PC-9 (cell line): Measurements from ENCODE around the gene MEF2A. TPM values are rescaled to one million over a fixed set of nuclear protein-coding genes. Genes with fewer than 3 reads are reported as not detected.
"Not testable (repeated sequence)": the region's sequence is repeated elsewhere in the genome, so short reads cannot be mapped to it uniquely, and the experiment has no call there.

Source experiments
- BruUV-seq: library from RNA; stranded (reverse); fragments of 400-500 nt; replicated peaks from 2 replicates; lab custom pipeline; 2021; lab: Mats Ljungman, UMichigan
- CTCF ChIA-PET: fragments of 300-600 bp; sonication (Branson Sonifier 250); formaldehyde crosslinking; loops from one replicate; lab custom pipeline; 2022; ENCODE audit warnings: antibody characterized with exemption; lab: Charles Lee
- POLR2A ChIA-PET: fragments of 300-600 bp; sonication (Branson Sonifier 250); formaldehyde crosslinking; loops from one replicate; lab custom pipeline; 2022; ENCODE audit warnings: antibody characterized with exemption; ENCODE audit not compliant: unreplicated experiment; lab: Charles Lee
- DNase-seq, 2 experiments: peaks; one replicate each; pipeline versions ENCODE4 v3.0.0 to v3.0.0-alpha.2; 2015 to 2022; ENCODE audit warnings: mixed read lengths in 1 of 2
- H2AFZ ChIP-seq: fragments of 200-600 bp; sonication (generic); 2 replicates; pipeline ENCODE4 v1.8.1; 2017; ENCODE audit warnings: antibody characterized with exemption
- H3F3A ChIP-seq: fragments of 200-600 bp; sonication (generic); 2 replicates; pipeline ENCODE4 v1.8.1; 2017; ENCODE audit warnings: antibody characterized with exemption, mild to moderate bottlenecking, low read depth; ENCODE audit not compliant: insufficient read depth
- H3K27ac ChIP-seq: fragments of 200-600 bp; sonication (generic); 2 replicates; pipeline ENCODE4 v1.6.1; 2016; ENCODE audit warnings: mixed run types
- H3K27me3 ChIP-seq: fragments of 200-600 bp; sonication (generic); 2 replicates; pipeline ENCODE4 v1.6.1; 2016; ENCODE audit warnings: low read depth, mixed run types; ENCODE audit not compliant: insufficient read depth
- H3K36me3 ChIP-seq: fragments of 200-600 bp; sonication (generic); 2 replicates; pipeline ENCODE4 v1.6.1; 2016; ENCODE audit warnings: low read depth, mixed run types
- H3K4me1 ChIP-seq: fragments of 200-600 bp; sonication (generic); replicated peaks from 2 replicates; pipeline ENCODE4 v1.6.1; 2016; ENCODE audit warnings: mixed run types; ENCODE audit not compliant: insufficient read depth
- H3K4me2 ChIP-seq: fragments of 200-600 bp; sonication (generic); 2 replicates; pipeline ENCODE4 v1.6.1; 2017; ENCODE audit warnings: mixed run types
- H3K4me3 ChIP-seq: fragments of 200-600 bp; sonication (generic); 2 replicates; pipeline ENCODE4 v1.6.1; 2016; ENCODE audit warnings: mixed run types
- H3K79me2 ChIP-seq: fragments of 200-600 bp; sonication (generic); 2 replicates; pipeline ENCODE4 v1.6.1; 2017; ENCODE audit warnings: low read depth, mixed run types
- H3K9me2 ChIP-seq: fragments of 200-600 bp; sonication (generic); 2 replicates; pipeline ENCODE4 v1.8.1; 2017; ENCODE audit warnings: mild to moderate bottlenecking; ENCODE audit not compliant: insufficient read depth
- H3K9me3 ChIP-seq: fragments of 200-600 bp; sonication (generic); 2 replicates; pipeline ENCODE4 v1.8.1; 2016; ENCODE audit warnings: low read depth; ENCODE audit not compliant: insufficient read depth
- H4K20me1 ChIP-seq: fragments of 200-600 bp; sonication (generic); 2 replicates; pipeline ENCODE4 v1.8.1; 2017; ENCODE audit not compliant: insufficient read depth
- CTCF ChIP-seq: fragments of 200-600 bp; sonication (generic); conservative IDR thresholded peaks from 2 replicates; pipeline ENCODE4 v1.6.1; 2017; ENCODE audit warnings: mixed run types, antibody characterized with exemption, mild to moderate bottlenecking, moderate library complexity
- EZH2 ChIP-seq: fragments of 200-600 bp; sonication (generic); IDR thresholded peaks from 2 replicates; pipeline ENCODE4 v1.8.0; 2017; ENCODE audit warnings: antibody characterized with exemption, low read depth
- intact Hi-C: fragments of 100-400 bp; cut with micrococcal nuclease; formaldehyde crosslinking; loops from one replicate; pipeline ENCODE4 v1.10.0; 2022; ENCODE audit not compliant: unreplicated experiment
- total RNA-seq: library from RNA; stranded (reverse); gene quantifications from 2 replicates; pipeline ENCODE4 v1.2.3, GENCODE V29; 2021

Gene MEF2A
- total RNA-seq, 1 experiment from 2014 or later = 31.8 TPM

- H3K4me1 ChIP-seq = peaks cover 7% of the 10 kb centered on the region; the same call in 1 of the 2 replicates
- H3K36me3 ChIP-seq = no peaks in the 10 kb centered on the region
- H3K27me3 ChIP-seq = no peaks in the 10 kb centered on the region
- no peaks in the 10 kb centered on the region for H4K20me1 ChIP-seq
- H3K4me3 ChIP-seq = peak overlapping the region; percentile 78
- H2AFZ ChIP-seq = peak overlapping the region; percentile 87
- intact Hi-C loops = loop anchor here (10.0 kb wide), 1 partner anchor 628 kb away; the partner anchor contains the start of gene SYNM
- no peaks in the 10 kb centered on the region for H3K79me2 ChIP-seq
- no peak overlapping the region for H3K27ac ChIP-seq
- H3K9me3 ChIP-seq = no peaks in the 10 kb centered on the region
- BruUV-seq = no TSS peak
- no peak for TF ChIP-seq CTCF
- no peak for TF ChIP-seq EZH2
- CTCF ChIA-PET = interaction anchor here (0.6 to 0.7 kb wide), 6 partner anchors 28 to 1173 kb away, joined by 3 to 16 read pairs (median 3); no protein-coding TSS in a partner anchor
- DNase-seq = no peak
- POLR2A ChIA-PET = interaction anchor here (0.5 to 0.7 kb wide), 8 partner anchors 17 to 1296 kb away, joined by 3 to 15 read pairs (median 3); no protein-coding TSS in a partner anchor
- H3K9me2 ChIP-seq = no peaks in the 10 kb centered on the region
- H3F3A ChIP-seq = no peaks in the 10 kb centered on the region
- H3K4me2 ChIP-seq = peak overlapping the region; percentile 83
These were observed 167.0 kb downstream of the MEF2A start for GRCh38 chr15:99732751-99733267.

- Histone ChIP-seq H3K27me3 (no peaks in the 10 kb centered on the region), H2AFZ (peak within 1 kb of the TSS; percentile 92), H3K79me2 (no peaks in the 10 kb centered on the region), H3K9me3 (no peaks in the 10 kb centered on the region), H3K4me2 (peak within 1 kb of the TSS; percentile 83), H3K4me3 (peak within 1 kb of the TSS; percentile 78), H3K4me1 (peaks cover 7% of the 10 kb centered on the region; the same call in 1 of the 2 replicates), H3K36me3 (no peaks in the 10 kb centered on the region), H3K27ac (peak within 1 kb of the TSS; percentile 23; the same call in 1 of the 2 replicates), H3K9me2 (no peaks in the 10 kb centered on the region), H4K20me1 (no peaks in the 10 kb centered on the region), H3F3A (no peaks in the 10 kb centered on the region)
- no peak for TF ChIP-seq EZH2
- TF ChIP-seq CTCF = no peak
- POLR2A ChIA-PET = interaction anchor here (0.5 to 1.1 kb wide), 8 partner anchors 18 to 1297 kb away, joined by 3 to 15 read pairs (median 3); partner anchors contain the start of gene LRRC28
- no TSS peak for BruUV-seq
- CTCF ChIA-PET = interaction anchor here (0.6 to 0.7 kb wide), 7 partner anchors 29 to 1172 kb away, joined by 3 to 16 read pairs (median 3); no protein-coding TSS in a partner anchor
- DNase-seq = peak; percentile 80 to 95
- intact Hi-C loops = loop anchor here (2.0 to 10.0 kb wide), 2 partner anchors 15 to 629 kb away; partner anchors contain the start of gene SYNM
These were observed 167.7 kb downstream of the MEF2A start, which contains the start of gene LYSMD4 for GRCh38 chr15:99733268-99734039. Gene LYSMD4, minus strand, starts transcription at chr15:99733437. Its CDS starts 1,438 bp downstream, at chr15:99731999.

GRCh38 chr15:99734040-99734291 lies 168.2 kb downstream of the MEF2A start:
- intact Hi-C loops = loop anchor here (2.0 to 10.0 kb wide), 2 partner anchors 15 to 629 kb away; partner anchors contain the start of gene SYNM
- H3F3A ChIP-seq, H3K36me3 ChIP-seq, H3K9me2 ChIP-seq, H3K9me3 ChIP-seq, DNase-seq, H3K27ac ChIP-seq, CTCF ChIA-PET, H4K20me1 ChIP-seq, H3K27me3 ChIP-seq, H3K4me1 ChIP-seq, H3K79me2 ChIP-seq: not testable (repeated sequence)
- BruUV-seq = TSS peak; percentile 99
- H2AFZ ChIP-seq = peak overlapping the region; percentile 92
- POLR2A ChIA-PET = interaction anchor here (1.1 kb wide), 1 partner anchor 483 kb away, joined by 3 read pairs; the partner anchor contains the start of gene LRRC28
- H3K4me3 ChIP-seq = peak overlapping the region; percentile 78
- H3K4me2 ChIP-seq = peak overlapping the region; percentile 75
